GM21825 (cell line): ENCODE data around the gene GIPC1.

Experiments
- ATAC-seq: cut with Tn5 transposase; IDR thresholded peaks from one replicate; pipeline ENCODE4 v1.9.1; 2021; ENCODE audit warnings: mild to moderate bottlenecking, moderate library complexity; ENCODE audit not compliant: unreplicated experiment

Gene GIPC1

GRCh38 chr19:14441041-14441938 is 54.6 kb downstream of the GIPC1 start:
- ATAC-seq, result no peak

- peak; percentile 84 for ATAC-seq
These were observed 55.9 kb downstream of the GIPC1 start for GRCh38 chr19:14440049-14440448.

GRCh38 chr19:14439014-14439413 is 56.9 kb downstream of the GIPC1 start:
- no peak for ATAC-seq

GRCh38 chr19:14437578-14438140 is 58.3 kb downstream of the GIPC1 start:
- ATAC-seq, result no peak

GRCh38 chr19:14435320-14436050 is 60.4 kb downstream of the GIPC1 start:
- ATAC-seq, result no peak

- no peak for ATAC-seq
These were observed 61.2 kb downstream of the GIPC1 start for GRCh38 chr19:14434543-14435319.

DNA sequence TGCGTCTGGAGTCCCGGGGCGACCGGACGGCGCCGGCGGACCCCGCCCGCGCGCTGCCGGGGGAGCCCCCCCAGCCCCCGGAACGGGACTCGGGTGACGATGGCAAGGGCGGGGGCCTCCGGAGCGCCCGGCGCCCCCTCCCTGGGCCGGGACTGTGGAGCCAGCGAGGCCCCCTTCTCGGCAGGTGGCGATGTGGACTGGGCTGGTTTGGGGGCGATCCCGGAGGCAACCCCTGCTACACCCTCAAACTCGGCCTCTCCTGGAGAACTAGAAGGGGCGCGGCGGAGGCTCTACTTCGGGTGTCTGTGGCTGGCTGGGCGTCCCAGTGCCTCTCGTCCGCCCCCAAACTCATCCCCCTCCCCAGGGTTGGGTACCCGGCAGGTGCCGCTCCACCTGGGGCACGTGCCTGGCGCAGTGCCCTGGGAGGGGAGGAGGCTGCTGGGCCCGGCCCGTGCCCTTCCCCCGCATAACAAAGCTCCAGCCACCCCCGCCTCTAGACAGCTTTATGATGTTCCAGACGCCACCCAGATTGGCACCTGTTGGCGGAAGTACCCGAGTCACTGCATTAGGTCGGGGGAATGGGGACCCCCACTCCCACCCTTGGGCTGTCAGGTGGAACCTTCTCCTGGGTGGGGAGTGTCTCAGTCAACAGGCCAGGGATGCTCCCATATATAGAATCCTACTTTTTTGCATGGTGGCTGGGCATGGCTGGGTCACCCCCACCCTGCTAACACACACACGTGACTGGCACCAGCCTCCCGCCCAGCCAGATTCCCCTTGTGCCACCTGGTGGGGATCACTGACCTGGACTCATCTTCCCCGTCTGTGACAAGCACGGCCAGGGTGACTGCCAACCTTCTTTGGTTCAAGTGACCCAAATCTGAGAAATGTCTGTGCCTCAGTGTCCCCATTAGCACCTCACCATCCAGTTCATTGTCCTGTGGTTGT is 62.1 kb downstream of the GIPC1 start:
- ATAC-seq, result peak; percentile 28

- ATAC-seq, result peak; percentile 43
These were observed 63.0 kb downstream of the GIPC1 start, which contains the start of gene PKN1 for GRCh38 chr19:14432791-14433553. Gene PKN1 (plus strand): TSS chr19:14433306. CDS start chr19:14433522, 216 bp downstream.

DNA sequence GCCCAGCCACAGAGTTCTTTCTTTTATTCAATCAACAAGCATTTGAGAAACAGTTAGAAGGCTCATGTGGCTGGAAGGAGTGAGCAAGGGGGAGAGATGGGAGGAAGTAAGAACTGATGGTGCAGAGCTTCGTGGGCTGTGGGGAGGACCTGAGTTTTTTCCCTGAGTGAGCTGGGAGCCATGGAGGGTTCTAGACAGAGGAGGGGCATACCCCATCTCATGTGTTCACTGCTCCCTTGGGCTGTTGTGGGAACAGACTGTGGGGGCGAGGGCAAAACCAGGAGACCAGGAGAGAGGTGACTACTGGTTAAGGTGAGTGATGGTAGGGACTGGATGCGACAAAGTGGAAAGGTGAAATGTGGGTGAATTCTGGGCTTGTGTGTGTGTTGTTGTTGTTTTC is 65.2 kb downstream of the GIPC1 start:
- ATAC-seq, result no peak

DNA sequence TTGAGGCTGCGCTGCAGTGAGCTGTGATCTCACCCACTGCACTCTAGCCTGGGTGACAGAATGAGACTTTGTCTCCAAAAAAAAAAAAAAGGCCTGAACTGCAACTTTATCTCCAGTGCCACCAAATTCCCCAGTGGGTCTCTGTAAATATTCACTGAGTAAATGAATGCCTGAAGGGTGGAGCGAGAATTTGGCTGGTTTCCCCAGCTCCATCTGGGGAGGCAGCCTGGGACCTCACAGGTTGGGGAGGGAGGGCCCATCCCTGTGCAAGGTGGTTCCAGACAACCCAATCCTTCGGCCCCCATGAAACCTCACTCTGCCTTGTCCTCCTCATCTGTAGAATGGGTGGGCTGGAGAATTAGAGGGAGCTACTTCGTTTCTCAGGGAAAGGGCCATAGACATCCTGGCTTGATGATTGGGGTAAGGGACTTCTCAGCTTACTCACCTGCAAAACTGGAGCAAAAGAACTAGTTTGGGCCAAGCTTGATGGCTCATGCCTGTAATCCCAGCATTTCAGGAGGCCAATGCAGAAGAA is 67.0 kb downstream of the GIPC1 start:
- no peak for ATAC-seq
